WI38 (cell line): ENCODE results near the gene GPX3.

Source experiments
- H3K4me3 ChIP-seq: 2 replicates; pipeline ENCODE4 v1.5.1; 2011; ENCODE audit warnings: low read depth, mild to moderate bottlenecking, control low read depth, low read length
- CTCF ChIP-seq: IDR thresholded peaks from 2 replicates; pipeline ENCODE4 v1.5.1; 2012; ENCODE audit warnings: low read depth, mild to moderate bottlenecking, control low read depth, low read length

GPX3 gene

GRCh38 chr5:151020304-151021110, at the start of gene GPX3:
Gene GPX3 (plus strand): TSS chr5:151020591. CDS start chr5:151020655, 64 bp downstream.
- no peak for TF ChIP-seq CTCF
- peak within 1 kb of the TSS; percentile 59 for H3K4me3 ChIP-seq

GRCh38 chr5:150978590-150978989, 41.8 kb upstream of the GPX3 start:
- TF ChIP-seq CTCF: no peak

GRCh38 chr5:150987746-150988145, 32.6 kb upstream of the GPX3 start:
- no peak overlapping the region for H3K4me3 ChIP-seq
- no peak for TF ChIP-seq CTCF

More at GRCh38 chr5:150978590-150978989, 41.8 kb upstream of the GPX3 start:
- H3K4me3 ChIP-seq: no peak overlapping the region

GRCh38 chr5:150989695-150990094, 30.7 kb upstream of the GPX3 start:
- H3K4me3 ChIP-seq: no peak overlapping the region
- TF ChIP-seq CTCF: 0 out of 2 replicates have a peak, but pooled peaks have one; percentile 9

- H3K4me3 ChIP-seq: no peak overlapping the region
- no peak for TF ChIP-seq CTCF
These were observed 27.7 kb upstream of the GPX3 start for GRCh38 chr5:150992705-150993104.

- no peak overlapping the region for H3K4me3 ChIP-seq
- TF ChIP-seq CTCF: no peak
These were observed 27.0 kb upstream of the GPX3 start for GRCh38 chr5:150993422-150993821.

GRCh38 chr5:150993826-150994412, 26.5 kb upstream of the GPX3 start:
- no peak for TF ChIP-seq CTCF
- H3K4me3 ChIP-seq: no peak overlapping the region
